H1 (cell line): Measurements from ENCODE around the gene ARHGEF25. TPM values are rescaled to one million over a fixed set of nuclear protein-coding genes. Genes with fewer than 3 reads are reported as not detected.

Experiments used
- CTCF ChIA-PET: fragments of 300-600 bp; sonication (Branson Sonifier 250); formaldehyde crosslinking; loops from one replicate; lab custom pipeline; 2021; ENCODE audit not compliant: partially characterized antibody; lab: Charles Lee
- POLR2A ChIA-PET: fragments of 300-600 bp; sonication (Branson Sonifier 250); formaldehyde crosslinking; loops from one replicate; lab custom pipeline; 2021; ENCODE audit warnings: inconsistent platforms; ENCODE audit not compliant: partially characterized antibody; lab: Charles Lee
- DNase-seq, 2 experiments: peaks; one replicate each; pipeline versions ENCODE4 v3.0.0 to v3.0.0-alpha.2; 2010 to 2022; ENCODE audit warnings: low spot score in 2 of 2, low read depth in 1 of 2, mixed read lengths in 1 of 2
- FAIRE-seq: peaks from 2 replicates; lab custom pipeline; 2011; peaks lifted over from hg19 to GRCh38; lab: Jason Lieb, UNC
- H2AFZ ChIP-seq: 2 replicates; pipeline ENCODE4 v1.8.1; 2012; ENCODE audit warnings: low read length, inconsistent platforms
- H2AK5ac ChIP-seq: 2 replicates; pipeline ENCODE4 v1.6.1; 2013; ENCODE audit warnings: low read depth, low read length
- H2BK120ac ChIP-seq: replicated peaks from 2 replicates; pipeline ENCODE3; 2013; ENCODE audit warnings: low read depth, low read length, inconsistent platforms
- H2BK12ac ChIP-seq: 2 replicates; pipeline ENCODE4 v1.6.1; 2013; ENCODE audit warnings: low read depth, low read length
- H2BK15ac ChIP-seq: 2 replicates; pipeline ENCODE4 v1.6.1; 2013; ENCODE audit warnings: low read length
- H2BK20ac ChIP-seq: 2 replicates; pipeline ENCODE4 v1.6.1; 2013; ENCODE audit warnings: low read length
- H2BK5ac ChIP-seq: 2 replicates; pipeline ENCODE4 v1.6.1; 2013; ENCODE audit warnings: low read depth, low read length
- H3K14ac ChIP-seq: 2 replicates; pipeline ENCODE4 v1.6.1; 2013; ENCODE audit warnings: inconsistent platforms; ENCODE audit not compliant: insufficient read length
- H3K18ac ChIP-seq: 2 replicates; pipeline ENCODE4 v1.6.1; 2013; ENCODE audit warnings: low read length; ENCODE audit errors: extremely low read depth
- H3K23ac ChIP-seq: 2 replicates; pipeline ENCODE4 v1.6.1; 2013; ENCODE audit warnings: inconsistent platforms; ENCODE audit not compliant: insufficient read length
- H3K23me2 ChIP-seq: 2 replicates; pipeline ENCODE4 v1.6.1; 2013; ENCODE audit warnings: low read depth, low read length
- H3K27ac ChIP-seq: 2 replicates; pipeline ENCODE4 v1.6.1; 2011; ENCODE audit warnings: low read depth, low read length, inconsistent platforms
- H3K27me3 ChIP-seq, 4 experiments: replicated peaks in 1 of 4; 1 replicate in 1 of 4; 2 replicates in 3 of 4; pipeline versions ENCODE4 v1.6.1 to v1.8.1; 2011 to 2013; ENCODE audit warnings: low read length in 3 of 4, mild to moderate bottlenecking in 3 of 4, inconsistent platforms in 2 of 4, mixed read lengths in 2 of 4, moderate library complexity in 1 of 4; ENCODE audit not compliant: control insufficient read depth in 3 of 4, insufficient read depth in 3 of 4; ENCODE audit errors: extremely low read depth in 1 of 4
- H3K36me3 ChIP-seq, 4 experiments: 2 replicates each; pipeline versions ENCODE4 v1.6.1 to v1.8.1; 2011 to 2013; ENCODE audit warnings: mild to moderate bottlenecking in 4 of 4, low read length in 3 of 4, moderate library complexity in 2 of 4, control low read depth in 1 of 4, inconsistent platforms in 1 of 4; ENCODE audit not compliant: insufficient read depth in 4 of 4, control insufficient read depth in 2 of 4
- H3K4ac ChIP-seq: replicated peaks from 2 replicates; pipeline ENCODE3; 2013; ENCODE audit warnings: low read length, low read depth, mixed read lengths, inconsistent platforms; ENCODE audit not compliant: insufficient read length
- H3K4me1 ChIP-seq, 4 experiments: replicated peaks in 1 of 4; 1 replicate in 1 of 4; 2 replicates in 3 of 4; pipeline versions ENCODE4 v1.6.1 to v1.8.1; 2011 to 2013; ENCODE audit warnings: low read length in 3 of 4, inconsistent platforms in 2 of 4, mixed read lengths in 1 of 4; ENCODE audit not compliant: insufficient read depth in 4 of 4, control insufficient read depth in 3 of 4
- H3K4me2 ChIP-seq, 2 experiments: 2 replicates each; pipeline versions ENCODE4 v1.6.1 to v1.8.1; 2011 to 2013; ENCODE audit warnings: low read depth in 2 of 2, low read length in 2 of 2, control low read depth in 1 of 2, inconsistent platforms in 1 of 2, mild to moderate bottlenecking in 1 of 2; ENCODE audit not compliant: insufficient read depth in 1 of 2
- H3K4me3 ChIP-seq, 4 experiments: fragments of 200-600, 300-600 bp in 1 of 4; sonication (generic), shearing (Covaris generic), sonication (Bioruptor Twin) in 1 of 4; 2 replicates each; pipeline versions ENCODE4 v1.5.1 to v1.8.1; 2011 to 2016; ENCODE audit warnings: low read length in 4 of 4, low read depth in 3 of 4, control low read depth in 2 of 4, inconsistent platforms in 2 of 4, mild to moderate bottlenecking in 2 of 4, mixed read lengths in 1 of 4, moderate library complexity in 1 of 4; ENCODE audit not compliant: insufficient read depth in 2 of 4; ENCODE audit errors: extremely low read depth in 1 of 4
- H3K56ac ChIP-seq: replicated peaks from 2 replicates; pipeline ENCODE3; 2013; ENCODE audit warnings: low read depth, mild to moderate bottlenecking, mixed read lengths, low read length, inconsistent platforms; ENCODE audit not compliant: insufficient read length
- H3K79me1 ChIP-seq: 2 replicates; pipeline ENCODE4 v1.6.1; 2013; ENCODE audit warnings: low read depth, low read length, control low read depth
- H3K79me2 ChIP-seq, 2 experiments: 2 replicates each; pipeline versions ENCODE4 v1.6.1 to v1.8.1; 2012 to 2013; ENCODE audit warnings: low read length in 2 of 2, mild to moderate bottlenecking in 2 of 2, inconsistent platforms in 1 of 2; ENCODE audit not compliant: insufficient read depth in 2 of 2, control insufficient read depth in 1 of 2
- H3K9ac ChIP-seq, 4 experiments: replicated peaks in 1 of 4; 1 replicate in 1 of 4; 2 replicates in 3 of 4; pipeline versions ENCODE4 v1.6.1 to v1.8.1; 2011 to 2013; ENCODE audit warnings: low read depth in 3 of 4, low read length in 3 of 4, control low read depth in 2 of 4, mild to moderate bottlenecking in 2 of 4, moderate library complexity in 2 of 4, inconsistent platforms in 1 of 4; ENCODE audit errors: extremely low read depth in 1 of 4
- H3K9me3 ChIP-seq, 2 experiments: 2 replicates each; pipeline versions ENCODE4 v1.6.1 to v1.8.1; 2012 to 2013; ENCODE audit warnings: mild to moderate bottlenecking in 2 of 2, moderate library complexity in 2 of 2, control low read depth in 1 of 2, inconsistent platforms in 1 of 2, low read depth in 1 of 2, low read length in 1 of 2, mixed read lengths in 1 of 2; ENCODE audit not compliant: insufficient read depth in 2 of 2
- H4K20me1 ChIP-seq, 2 experiments: replicated peaks in 1 of 2; 2 replicates each; pipeline versions ENCODE3 to v1.8.1; 2011 to 2013; ENCODE audit warnings: inconsistent platforms in 2 of 2, low read length in 2 of 2, mild to moderate bottlenecking in 1 of 2; ENCODE audit not compliant: insufficient read depth in 2 of 2, control insufficient read depth in 1 of 2
- H4K5ac ChIP-seq: 2 replicates; pipeline ENCODE4 v1.6.1; 2013; ENCODE audit warnings: low read length, low read depth, mixed read lengths, inconsistent platforms; ENCODE audit not compliant: insufficient read length
- H4K8ac ChIP-seq: 2 replicates; pipeline ENCODE4 v1.8.0; 2013; ENCODE audit warnings: mild to moderate bottlenecking, moderate library complexity, low read length, inconsistent platforms; ENCODE audit not compliant: insufficient read depth; ENCODE audit errors: extremely low read depth
- H4K91ac ChIP-seq: replicated peaks from 2 replicates; pipeline ENCODE3; 2013; ENCODE audit warnings: low read length, mixed read lengths, inconsistent platforms; ENCODE audit not compliant: insufficient read length
- BACH1 ChIP-seq: IDR thresholded peaks from 2 replicates; pipeline ENCODE4 v1.6.1; 2012; ENCODE audit warnings: low read length, improper control_type of control experiment
- BCL11A ChIP-seq, 2 experiments: IDR thresholded peaks; one replicate each; pipeline ENCODE4 v1.6.1; 2011; ENCODE audit warnings: low read depth in 2 of 2, low read length in 2 of 2, mild to moderate bottlenecking in 2 of 2
- CEBPB ChIP-seq: IDR thresholded peaks from 2 replicates; pipeline ENCODE4 v1.6.1; 2012; ENCODE audit warnings: low read depth, low read length
- EGR1 ChIP-seq: IDR thresholded peaks from 2 replicates; pipeline ENCODE4 v1.6.1; 2011; ENCODE audit warnings: low read depth, low read length, borderline replicate concordance
- NRF1 ChIP-seq: IDR thresholded peaks from 2 replicates; pipeline ENCODE4 v1.6.1; 2011; ENCODE audit warnings: mild to moderate bottlenecking, low read depth, low read length, improper control_type of control experiment
- RAD21 ChIP-seq, 2 experiments: IDR thresholded peaks in 1 of 2; conservative IDR thresholded peaks in 1 of 2; 2 replicates each; pipeline ENCODE4 v1.6.1; 2011; ENCODE audit warnings: low read depth in 2 of 2, low read length in 2 of 2, improper control_type of control experiment in 1 of 2, inconsistent platforms in 1 of 2, mild to moderate bottlenecking in 1 of 2, moderate library complexity in 1 of 2
- RNF2 ChIP-seq: fragments of 200-900, 300-1000 bp; sonication (generic); IDR thresholded peaks from 2 replicates; pipeline ENCODE4 v1.7.1; 2016; ENCODE audit warnings: borderline replicate concordance, low read depth, mild to moderate bottlenecking, antibody characterized with exemption, low read length; ENCODE audit not compliant: poor library complexity, severe bottlenecking; ENCODE audit errors: missing control alignments
- SIRT6 ChIP-seq: IDR thresholded peaks from one replicate; pipeline ENCODE4 v1.7.1; 2012; ENCODE audit warnings: low read length, inconsistent platforms
- YY1 ChIP-seq: IDR thresholded peaks from 2 replicates; pipeline ENCODE4 v1.6.1; 2011; ENCODE audit warnings: low read depth, mild to moderate bottlenecking, low read length
- WGBS, 2 experiments: shearing (Covaris generic) in 1 of 2; methylation state at CpG; one replicate each; pipeline versions ENCODE4 v1.1.6 to v1.1.7; 2013 to 2015; ENCODE audit warnings: low lambda C conversion rate in 2 of 2, mixed read lengths in 2 of 2, inconsistent platforms in 1 of 2, low coverage in 1 of 2, missing lambda C conversion rate in 1 of 2; ENCODE audit not compliant: insufficient replicate concordance in 2 of 2, insufficient coverage in 1 of 2, insufficient read length in 1 of 2; ENCODE audit errors: extremely low coverage in 1 of 2, missing lambda C conversion rate in 1 of 2; 5-methylcytosine and 5-hydroxymethylcytosine counted together
- polyA plus RNA-seq, 7 experiments: library from polyadenylated mRNA; depleted of rRNA in 3 of 7; stranded (reverse) in 5 of 7; unstranded in 2 of 7; fragments of >200 nt in 5 of 7; fragments of 200-250 nt in 2 of 7; gene quantifications; 1 replicate in 5 of 7; 2 replicates in 1 of 7; 4 replicates in 1 of 7; pipeline versions ENCODE4 v1.2.1 to v1.2.3, GENCODE V29; 2011 to 2013; ENCODE audit warnings: missing spikeins in 2 of 7, mixed read lengths in 2 of 7
- total RNA-seq: library from RNA; stranded (reverse); fragmentation: NEBNext Ultra II Directional; extraction: Animal tissue kit (Norgen Biotek cat#: 25700); gene quantifications from 2 replicates; pipeline ENCODE4 v1.2.1, GENCODE V29; 2021

ARHGEF25 gene
- total and polyA plus RNA-seq, 2 of the 8 experiments (the other 6 are each of a cell fraction or from before 2014, with no cell fraction given): 5.9 to 8.8 TPM

DNA sequence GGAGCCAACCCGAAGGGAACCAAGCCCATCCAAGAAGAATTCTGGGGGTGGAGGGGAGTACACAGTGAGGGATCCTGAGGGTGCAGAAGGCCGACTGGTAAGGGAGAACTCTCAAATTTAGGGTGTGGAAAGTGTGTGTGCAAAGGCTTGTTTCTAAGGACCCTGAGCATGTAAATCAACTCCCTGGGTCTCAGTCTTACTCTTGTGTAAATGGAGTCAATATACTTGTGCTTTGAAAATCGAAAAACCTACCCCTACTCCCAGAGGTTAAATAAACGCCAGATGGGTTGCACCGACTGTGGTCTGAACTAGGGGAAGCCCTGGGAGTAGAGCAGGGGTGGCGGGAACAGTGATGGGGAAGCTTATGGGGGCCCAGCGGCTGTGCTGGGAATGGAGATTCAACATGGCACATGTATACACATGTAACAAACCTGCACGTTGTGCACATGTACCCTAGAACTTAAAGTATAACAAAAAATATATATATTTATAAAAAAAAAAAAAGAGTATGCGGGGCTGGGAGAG lies 15.7 kb downstream of the ARHGEF25 start:
- CTCF ChIA-PET: interaction anchor here (0.8 to 10.7 kb wide), 12 partner anchors 10 to 108 kb away, joined by 3 to 201 read pairs (median 4); partner anchors contain the start of gene PIP4K2C
- H2AFZ ChIP-seq: no peak overlapping the region
- H3K4ac ChIP-seq: no peak overlapping the region
- DNase-seq (no peak), FAIRE-seq (no peak)
- H2BK15ac ChIP-seq: no peak overlapping the region
- H3K23me2 ChIP-seq: peaks cover 6% of the 10 kb centered on the region; the same call in 1 of the 2 replicates
- no peak overlapping the region for H3K23ac ChIP-seq
- no peak overlapping the region for H3K9ac ChIP-seq
- no peak overlapping the region for H4K91ac ChIP-seq
- no peak overlapping the region for H2AK5ac ChIP-seq
- no peak overlapping the region for H4K8ac ChIP-seq
- POLR2A ChIA-PET: interaction anchor here (1.1 to 1.9 kb wide), 4 partner anchors 17 to 118 kb away, joined by 3 to 12 read pairs (median 4); partner anchors contain the start of gene TSPAN31
- H3K18ac ChIP-seq: no peak overlapping the region
- no peaks in the 10 kb centered on the region for H3K79me2 ChIP-seq
- H3K27me3 ChIP-seq: peaks cover 93 to 100% (median 99%) of the 10 kb centered on the region in 4 experiments
- peak overlapping the region; percentile 71 to 73 for H3K4me2 ChIP-seq
- no peak overlapping the region for H2BK120ac ChIP-seq
- no peaks in the 10 kb centered on the region for H3K9me3 ChIP-seq
- TF ChIP-seq YY1 (no peak), NRF1 (no peak), RNF2 (no peak), CEBPB (no peak), SIRT6 (no peak), EGR1 (no peak), RAD21 (IDR thresholded peaks at IDR 0.05 in 1 of 2, conservative IDR thresholded peaks at IDR 0.05 in 1 of 2; ENCODE audit: low read depth in 2 of 2, low read length in 2 of 2) (no peak), BCL11A (IDR thresholded peaks at IDR 0.05; ENCODE audit: low read depth in 2 of 2, low read length in 2 of 2) (no peak), BACH1 (no peak)
- no peak overlapping the region for H2BK5ac ChIP-seq
- no peak overlapping the region for H3K56ac ChIP-seq
- H3K4me1 ChIP-seq: peaks cover 0 to 20% (median 16%) of the 10 kb centered on the region in 4 experiments; a peak in 6 of 7 replicates
- no peak overlapping the region for H4K5ac ChIP-seq
- peaks cover 2 to 20% of the 10 kb centered on the region in 2 experiments for H4K20me1 ChIP-seq
- no peak overlapping the region for H3K27ac ChIP-seq
- no peak overlapping the region for H3K14ac ChIP-seq
- H2BK20ac ChIP-seq: no peak overlapping the region
- 0 out of 2 replicates have a peak, but pooled peaks cover 2% of the 10 kb centered on the region for H3K79me1 ChIP-seq
- H3K36me3 ChIP-seq: no peaks in the 10 kb centered on the region; a peak in 1 of 8 replicates
- peak overlapping the region in 1 of 4 experiments; percentile 53; a peak in 1 of 8 replicates for H3K4me3 ChIP-seq
- H2BK12ac ChIP-seq: no peak overlapping the region
- 39% methylated on average over 8 of the region's 9 CpGs; no CpG with 5 or more reads in 1 of the 2 experiments for WGBS, 2 experiments
